GM19324 (cell line): Measurements from ENCODE around the gene CGB1.
A peak's percentile ranks its signal among the peaks of the same experiment; 100 is the strongest.
"Not testable (repeated sequence)": the region's sequence is repeated elsewhere in the genome, so short reads cannot be mapped to it uniquely, and the experiment has no call there.

Source experiments
- ATAC-seq: cut with Tn5 transposase; IDR thresholded peaks from one replicate; pipeline ENCODE4 v1.9.1; 2021; ENCODE audit warnings: mild to moderate bottlenecking, moderate library complexity; ENCODE audit not compliant: unreplicated experiment, low FRiP score

The CGB1 gene

GRCh38 chr19:49036815-49037214, at the start of gene CGB1:
TSS of gene CGB1 (minus strand) at chr19:49036895. CDS start at chr19:49036711, 184 bp downstream.
- ATAC-seq: not testable (repeated sequence)

- no peak for ATAC-seq
These were observed 49.6 kb upstream of the CGB1 start for GRCh38 chr19:49086296-49086695.

GRCh38 chr19:49085868-49086232, 49.2 kb upstream of the CGB1 start:
- ATAC-seq: no peak

DNA sequence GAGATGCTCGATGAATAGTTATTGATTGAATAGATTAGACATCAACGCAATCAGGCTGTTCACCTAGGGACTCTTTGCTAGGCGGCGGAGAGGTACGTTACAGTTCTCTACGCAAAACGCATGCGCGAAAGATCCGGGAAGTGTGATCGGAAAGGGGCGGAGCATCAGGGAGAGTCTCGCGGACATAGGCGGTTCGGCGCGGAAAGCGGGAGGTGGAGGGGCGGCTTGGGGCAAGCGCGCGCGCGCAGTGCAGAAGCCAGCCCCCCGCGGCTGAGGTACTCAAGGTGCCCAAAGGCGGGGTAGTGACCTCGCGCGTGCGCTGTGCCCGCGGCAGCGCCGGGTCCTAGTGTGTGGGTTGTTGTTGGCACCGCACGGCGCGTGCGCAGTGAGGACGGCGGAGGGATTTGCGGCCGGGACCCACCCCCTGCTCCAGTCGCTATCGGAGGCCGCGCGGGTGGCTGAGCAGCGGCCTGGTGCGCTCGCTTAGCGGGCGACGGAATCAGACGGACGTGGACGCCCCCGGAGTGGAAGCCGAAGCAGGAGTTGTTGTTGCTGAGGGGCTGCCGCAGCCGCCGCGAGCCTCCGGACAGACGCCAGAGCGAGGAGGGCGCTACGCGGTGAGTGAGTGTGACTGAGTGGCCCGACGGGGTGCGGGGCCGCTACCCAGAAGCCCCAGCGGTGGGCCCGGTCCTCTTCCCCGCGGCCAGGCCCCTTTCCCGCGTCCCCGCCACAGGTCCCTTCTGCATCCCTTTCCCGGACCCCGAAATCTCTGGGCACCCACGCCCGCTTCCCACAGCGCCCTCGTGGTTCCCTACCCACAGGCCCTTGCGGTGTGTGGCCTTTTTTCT, 48.5 kb upstream of the CGB1 start, which contains the start of gene SNRNP70:
TSS of gene SNRNP70 (plus strand) at position 432 of the 848 bp plus-strand sequence. CDS start 964 bp downstream, outside the sequence.
- ATAC-seq: peak; percentile 93

DNA sequence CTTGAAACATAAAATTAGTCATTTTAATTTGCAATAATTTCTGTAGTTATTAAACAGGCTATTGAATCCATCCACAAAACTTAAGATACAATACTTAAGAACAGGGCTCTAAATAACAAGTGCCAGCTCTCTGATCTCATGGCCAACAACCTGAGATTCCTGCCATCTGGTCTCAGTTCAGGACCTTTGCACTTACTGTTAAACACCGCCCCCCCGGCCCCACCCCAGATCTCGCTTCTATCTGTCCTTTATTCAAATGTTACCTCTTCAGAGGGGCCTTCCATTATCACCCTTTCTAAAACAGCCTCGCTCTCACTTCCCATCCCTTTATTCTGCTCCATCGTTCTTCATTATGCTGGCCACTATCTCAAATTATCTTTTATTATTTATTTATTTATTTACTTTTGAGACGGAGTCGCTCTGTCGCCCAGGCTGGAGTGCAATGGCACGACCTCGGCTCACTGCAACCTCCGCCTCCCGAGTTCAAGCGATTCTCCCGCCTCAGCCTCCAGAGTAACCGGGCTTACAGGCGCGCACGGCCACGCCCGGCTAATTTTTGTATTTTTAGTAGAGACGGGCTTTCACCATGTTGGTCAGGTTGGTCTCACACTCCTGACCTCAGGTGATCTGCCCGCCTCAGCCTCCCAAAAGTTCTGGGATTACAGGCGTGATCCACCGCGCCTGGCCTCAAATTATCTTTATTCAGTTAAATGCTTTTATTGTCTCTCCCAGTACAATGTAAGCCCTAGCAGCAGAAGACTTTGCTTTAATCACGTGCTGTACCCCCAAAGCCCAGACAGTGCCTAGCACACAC, 47.7 kb upstream of the CGB1 start:
- no peak for ATAC-seq

DNA sequence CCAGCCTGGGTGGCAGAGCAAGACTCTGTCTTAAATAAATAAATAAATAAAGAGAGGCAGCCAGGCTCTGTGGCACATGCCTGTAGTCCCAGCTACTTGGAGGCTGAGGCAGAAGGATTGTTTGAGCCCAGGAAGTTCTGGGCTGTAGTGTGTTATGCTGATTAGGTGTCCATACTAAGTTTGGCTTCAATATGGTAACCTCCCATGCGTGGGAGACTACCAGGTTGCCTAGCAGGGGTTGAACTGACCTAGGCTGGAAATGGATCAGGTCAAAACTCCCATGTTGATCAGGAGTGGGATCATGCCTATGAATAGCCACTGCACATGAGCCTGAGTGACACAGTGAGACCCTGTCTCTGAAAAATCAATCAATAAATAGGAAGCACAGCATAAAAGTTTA, 44.6 kb upstream of the CGB1 start:
- no peak for ATAC-seq

- ATAC-seq: no peak
These were observed 43.7 kb upstream of the CGB1 start for GRCh38 chr19:49080392-49080791.

GRCh38 chr19:49074869-49075268, 38.2 kb upstream of the CGB1 start:
- not testable (repeated sequence) for ATAC-seq

DNA sequence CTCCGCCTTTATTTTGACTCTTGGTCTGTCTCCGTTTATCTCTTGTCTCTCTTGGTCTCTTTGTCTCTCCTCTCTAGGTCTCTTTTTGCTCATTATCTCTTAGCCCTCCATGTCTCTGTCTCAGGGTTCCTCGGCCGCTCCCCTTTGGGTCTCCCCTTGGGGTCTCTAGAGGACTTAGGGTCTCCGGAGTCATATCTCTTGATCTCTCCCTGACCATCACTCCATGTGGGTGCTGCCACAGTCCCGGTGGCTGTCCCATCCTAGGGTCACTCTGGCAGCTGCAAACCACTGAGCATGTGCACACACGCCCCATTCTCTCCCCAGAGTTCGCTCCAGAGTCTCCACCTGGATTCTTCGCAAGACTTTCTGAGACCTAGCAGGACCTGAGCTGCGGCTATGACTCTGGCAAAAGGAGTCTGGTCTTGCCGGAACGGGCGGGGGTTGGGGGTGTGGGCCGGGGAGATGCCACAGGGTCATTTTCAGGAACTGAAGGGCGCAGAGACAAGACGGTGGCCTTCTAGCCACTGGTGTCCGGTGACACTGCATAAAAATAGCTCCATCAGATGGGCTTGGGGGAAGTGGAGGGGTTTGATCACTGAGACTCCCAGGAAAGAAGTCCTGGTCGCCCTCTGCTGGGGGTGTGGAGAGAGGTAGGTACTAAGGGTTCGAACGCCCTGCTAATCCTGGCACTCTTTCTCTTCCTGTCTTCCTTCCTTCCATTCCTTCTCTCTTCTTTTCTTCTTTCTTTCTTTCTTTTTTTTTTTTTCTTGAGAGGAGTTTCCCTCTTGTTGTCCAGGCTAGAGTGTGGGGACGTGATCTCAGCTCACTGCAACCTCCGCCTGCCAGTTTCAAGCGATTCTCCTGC, 37.1 kb upstream of the CGB1 start:
- ATAC-seq: no peak

GRCh38 chr19:49071860-49072547, 35.3 kb upstream of the CGB1 start:
- ATAC-seq: no peak

DNA sequence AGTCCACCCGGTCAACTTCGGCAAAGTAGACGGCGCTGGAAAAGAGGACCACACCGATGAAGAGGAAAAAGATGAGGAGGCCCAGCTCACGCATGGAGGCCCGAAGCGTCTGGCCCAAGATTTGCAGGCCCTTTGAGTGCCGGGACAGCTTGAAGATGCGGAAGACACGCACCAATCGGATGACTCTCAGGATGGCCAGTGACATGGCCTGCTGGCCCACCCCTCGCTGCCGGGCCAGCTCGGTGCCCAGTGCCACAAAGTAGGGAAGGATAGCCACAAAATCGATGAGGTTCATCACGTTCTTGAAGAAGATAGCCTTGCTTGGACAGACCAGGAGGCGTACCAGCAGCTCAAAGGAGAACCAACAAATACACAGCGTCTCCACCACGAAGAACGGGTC, 33.7 kb upstream of the CGB1 start:
- no peak for ATAC-seq

GRCh38 chr19:49069026-49069425, 32.3 kb upstream of the CGB1 start:
- ATAC-seq: no peak

DNA sequence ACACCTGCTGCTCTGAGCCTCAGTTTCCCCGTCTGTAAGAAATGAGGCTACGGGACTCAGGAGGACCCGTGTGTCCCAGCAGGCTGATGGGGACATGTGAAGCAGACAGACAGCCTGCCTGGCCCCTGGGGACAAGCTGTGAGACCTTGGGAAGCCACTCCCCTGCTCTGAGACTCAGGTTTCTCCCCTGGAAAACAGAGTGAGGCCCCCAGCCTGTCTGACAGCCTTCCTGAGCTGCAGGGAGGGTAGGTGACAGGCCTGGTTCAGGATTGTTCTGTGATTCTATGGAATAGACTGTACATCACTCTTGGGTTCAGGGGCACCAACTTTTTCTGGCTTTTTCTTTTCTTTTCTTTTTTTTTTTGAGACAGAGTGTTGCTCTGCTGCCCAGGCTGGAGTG, 30.9 kb upstream of the CGB1 start:
- no peak for ATAC-seq

GRCh38 chr19:49065905-49066512, 29.3 kb upstream of the CGB1 start:
- ATAC-seq: no peak

GRCh38 chr19:49064768-49065611, 28.3 kb upstream of the CGB1 start, which contains the start of gene NTF4:
TSS of gene NTF4 (minus strand) at chr19:49064818. CDS start at chr19:49061997, 2,821 bp downstream.
- no peak for ATAC-seq

DNA sequence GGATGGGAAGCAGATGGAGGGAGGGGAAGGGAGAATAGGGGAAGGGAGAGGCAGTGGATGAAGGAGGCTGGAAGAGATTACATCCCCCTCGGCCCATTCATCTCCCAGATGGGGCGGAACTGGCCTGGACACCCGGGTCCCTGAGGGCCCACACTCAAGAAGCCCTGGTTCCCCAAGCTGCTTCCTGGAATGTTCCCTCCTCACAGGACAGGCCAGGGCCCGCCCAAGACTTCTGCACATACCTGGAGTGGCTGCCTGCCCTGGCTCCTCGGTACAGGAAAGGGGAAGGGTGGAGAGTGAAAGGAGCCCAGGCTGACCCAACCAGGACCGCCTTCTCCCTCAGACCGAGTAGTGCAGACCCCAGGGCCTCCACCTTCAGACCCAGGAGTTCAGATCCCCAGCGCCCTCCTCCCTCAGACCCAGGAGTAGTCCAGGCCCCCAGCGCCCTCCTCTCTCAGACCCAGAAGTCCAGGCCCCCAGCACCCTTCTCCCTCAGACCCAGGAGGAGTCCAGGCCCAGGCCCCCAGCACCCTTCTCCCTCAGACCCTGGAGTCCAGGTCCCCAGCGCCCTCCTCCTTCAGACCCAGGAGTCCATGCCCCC, 27.4 kb upstream of the CGB1 start:
- ATAC-seq: no peak

- ATAC-seq: no peak
These were observed 24.8 kb upstream of the CGB1 start for GRCh38 chr19:49061445-49061844.

DNA sequence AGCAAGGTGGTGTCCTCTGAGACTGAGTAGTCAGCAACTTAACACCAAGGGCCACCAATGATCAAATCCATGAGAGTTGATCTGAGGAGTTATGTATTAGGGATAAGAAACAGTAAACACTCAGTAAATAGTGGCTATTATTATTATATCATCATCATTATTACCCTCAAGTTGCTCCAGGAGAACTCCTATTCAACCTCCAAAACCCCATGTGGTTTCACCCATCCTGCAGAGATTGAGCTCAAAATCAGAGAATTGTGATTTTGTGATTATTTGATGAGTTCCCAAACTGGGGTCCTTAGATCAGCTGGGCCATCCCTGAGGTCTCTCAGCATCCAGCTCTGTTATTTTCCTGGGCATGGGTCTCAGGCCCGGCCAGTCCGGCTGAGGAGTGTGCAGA, 24.3 kb upstream of the CGB1 start:
- no peak for ATAC-seq
